Stimulated activated CD8-positive, alpha-beta memory T cell treated with anti-CD3 and anti-CD28 coated beads, Interleukin-2, amount 100 ng/mL, for 48 hours (primary cell): ENCODE data around the gene DUSP18.
A peak's percentile ranks its signal among the peaks of the same experiment; 100 is the strongest.
"Not testable (repeated sequence)": the region's sequence is repeated elsewhere in the genome, so short reads cannot be mapped to it uniquely, and the experiment has no call there.

Source experiments
- DNase-seq, 2 donors: peaks; one replicate each; pipeline ENCODE4 v3.0.0-alpha.2; 2020; ENCODE audit warnings: low read depth in 2 of 2

The DUSP18 gene

GRCh38 chr22:30679895-30680690, 12.4 kb upstream of the DUSP18 start:
- DNase-seq, result not testable (repeated sequence)

DNA sequence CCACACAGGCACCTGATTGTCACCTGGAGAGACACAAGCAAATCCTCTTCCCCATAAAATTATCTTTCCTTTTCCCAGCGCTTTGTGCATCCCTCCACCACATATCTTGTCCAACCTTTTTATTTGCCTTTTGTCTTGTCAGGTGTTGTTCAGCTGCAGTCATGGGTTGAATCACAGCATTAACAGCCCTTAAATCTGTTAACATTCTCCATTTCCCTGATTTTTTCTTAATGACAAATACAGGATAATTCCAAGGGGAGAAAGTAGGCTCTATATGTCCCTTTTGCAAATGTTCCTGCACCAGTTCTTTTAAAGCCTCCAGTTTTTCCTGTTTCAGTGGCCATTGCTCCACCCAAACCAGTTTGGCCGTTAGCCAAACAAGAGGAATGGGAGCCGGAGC, 8.9 kb upstream of the DUSP18 start:
- not testable (repeated sequence) for DNase-seq

- no peak for DNase-seq
Measured at GRCh38 chr22:30675436-30675835, 7.8 kb upstream of the DUSP18 start.

- DNase-seq, result no peak
Measured at GRCh38 chr22:30674482-30674881, 6.8 kb upstream of the DUSP18 start.

GRCh38 chr22:30673136-30673535, 5.5 kb upstream of the DUSP18 start:
- DNase-seq, result no peak

DNA sequence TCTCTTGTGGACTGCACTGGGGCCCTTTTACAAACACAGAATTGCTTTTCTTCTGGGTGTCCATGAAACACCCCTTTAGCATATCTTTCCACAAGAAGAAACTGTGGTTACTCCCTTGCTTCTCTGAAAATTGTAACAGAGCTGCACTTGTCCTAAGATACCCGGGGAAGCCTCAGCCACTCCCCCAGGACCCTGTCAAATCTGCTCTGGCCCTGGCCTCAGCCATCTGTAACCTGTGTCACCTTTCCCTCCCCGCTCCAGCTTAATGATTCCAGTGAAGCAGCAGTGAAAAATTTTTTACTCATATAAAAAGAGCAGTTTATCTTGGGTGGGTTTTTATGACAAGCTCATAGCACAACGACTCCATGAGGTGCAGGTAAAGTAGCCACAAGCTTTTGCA, 3.4 kb upstream of the DUSP18 start:
- no peak for DNase-seq

GRCh38 chr22:30668386-30668710, 673 bp upstream of the DUSP18 start:
- no peak for DNase-seq

DNA sequence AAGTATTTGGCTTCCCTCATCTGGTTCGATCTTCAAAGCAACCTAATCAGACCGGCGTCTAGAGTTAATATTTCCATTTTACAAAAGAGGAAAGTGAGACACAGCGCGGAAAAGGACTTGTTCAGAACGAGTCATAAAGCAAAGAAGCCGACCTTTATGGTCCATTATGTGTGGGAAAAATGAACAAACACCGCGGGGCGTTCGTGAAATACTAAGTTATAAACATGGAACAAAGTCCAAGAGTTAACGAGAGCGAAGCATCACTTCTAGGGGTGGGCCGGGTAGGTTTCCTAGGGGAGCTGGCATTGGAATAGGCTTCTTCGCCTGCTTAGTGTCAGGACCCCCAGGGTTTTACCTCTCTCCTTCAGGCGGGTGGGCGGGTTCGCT, 575 bp downstream of the DUSP18 start:
- no peak for DNase-seq

DNA sequence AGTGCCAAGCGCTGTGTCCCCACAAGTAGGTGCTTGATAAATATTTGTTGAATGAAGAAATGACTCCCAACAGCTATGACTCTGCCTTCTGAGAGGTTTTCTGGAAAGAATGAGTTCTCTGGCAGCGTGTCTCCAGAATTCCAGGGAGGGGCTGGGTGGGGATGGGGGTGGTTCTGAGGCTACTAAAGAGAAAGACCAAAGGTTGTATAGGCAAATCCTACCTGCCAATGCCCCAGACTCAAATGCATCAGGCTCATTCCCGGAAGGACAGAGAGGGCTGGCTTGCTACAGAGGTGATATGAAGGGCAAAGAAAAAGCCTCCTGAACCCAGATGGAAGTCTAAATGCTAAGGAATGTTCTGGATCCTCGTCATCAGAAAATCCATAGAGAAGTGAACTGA, 1.9 kb downstream of the DUSP18 start:
- DNase-seq, result no peak

DNA sequence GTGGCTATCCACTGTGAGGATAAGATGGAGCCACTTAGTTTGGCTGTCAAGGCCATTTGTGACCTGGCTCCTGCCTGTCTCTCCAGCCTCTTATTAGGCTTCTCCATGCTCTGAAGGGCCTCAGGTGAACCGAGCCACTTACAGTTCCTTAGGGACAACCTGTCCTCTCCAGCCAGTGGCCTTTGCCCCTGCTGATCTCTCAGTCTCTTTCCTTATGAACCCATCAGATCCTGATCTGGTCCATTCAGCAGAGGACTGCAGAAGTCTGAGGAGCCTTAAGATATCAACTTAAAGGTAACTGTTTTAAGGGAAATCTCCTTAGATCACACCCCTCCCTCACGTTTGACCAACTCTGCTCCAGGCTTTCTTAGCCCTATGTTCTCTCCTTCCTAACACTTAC, 2.4 kb downstream of the DUSP18 start:
- DNase-seq, result no peak

GRCh38 chr22:30664798-30665197, 2.9 kb downstream of the DUSP18 start:
- no peak for DNase-seq

DNA sequence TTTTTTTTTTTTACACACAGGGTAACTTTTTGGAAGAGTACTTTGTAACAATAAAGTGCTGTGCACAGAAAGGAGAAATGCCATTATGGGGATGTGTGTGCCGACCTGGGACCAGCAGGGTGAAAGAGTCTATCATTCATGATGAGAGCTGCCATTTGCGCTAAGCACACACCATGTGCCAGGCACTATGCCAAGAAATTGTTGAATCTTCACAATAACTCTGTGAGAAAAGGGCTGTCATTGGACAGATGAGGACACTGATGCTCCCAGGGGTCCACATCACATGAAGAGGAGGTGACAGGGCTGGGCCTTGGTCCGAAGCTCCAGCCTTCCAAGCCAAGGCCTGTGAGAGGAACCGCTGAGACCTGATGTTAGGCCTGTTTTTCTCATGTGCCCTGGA, 5.6 kb downstream of the DUSP18 start:
- no peak for DNase-seq

DNA sequence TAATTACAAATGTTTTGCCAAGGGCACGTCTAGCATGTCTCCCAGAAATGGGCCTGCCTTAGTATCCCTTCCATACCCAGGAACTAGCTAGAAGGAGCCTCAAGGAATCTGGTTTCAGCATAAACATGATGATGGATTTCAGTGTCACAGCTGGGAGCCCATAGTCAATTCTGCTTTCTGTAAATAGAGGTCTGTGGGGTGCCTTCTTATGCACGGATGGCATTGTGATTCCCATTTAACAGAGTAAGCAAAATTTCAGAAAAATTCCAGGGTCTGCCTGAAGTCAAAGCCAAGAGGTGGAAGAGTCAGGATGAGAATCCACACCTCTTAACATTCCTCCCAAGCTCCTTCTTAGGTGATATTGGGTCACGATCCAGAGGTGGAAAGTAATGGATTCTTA, 12.1 kb downstream of the DUSP18 start:
- DNase-seq, result no peak

- no peak for DNase-seq
Measured at GRCh38 chr22:30654361-30654760, 13.3 kb downstream of the DUSP18 start.

GRCh38 chr22:30652852-30653251, 14.8 kb downstream of the DUSP18 start:
- no peak for DNase-seq

- no peak for DNase-seq
Measured at GRCh38 chr22:30650508-30651116, 17.1 kb downstream of the DUSP18 start.

DNA sequence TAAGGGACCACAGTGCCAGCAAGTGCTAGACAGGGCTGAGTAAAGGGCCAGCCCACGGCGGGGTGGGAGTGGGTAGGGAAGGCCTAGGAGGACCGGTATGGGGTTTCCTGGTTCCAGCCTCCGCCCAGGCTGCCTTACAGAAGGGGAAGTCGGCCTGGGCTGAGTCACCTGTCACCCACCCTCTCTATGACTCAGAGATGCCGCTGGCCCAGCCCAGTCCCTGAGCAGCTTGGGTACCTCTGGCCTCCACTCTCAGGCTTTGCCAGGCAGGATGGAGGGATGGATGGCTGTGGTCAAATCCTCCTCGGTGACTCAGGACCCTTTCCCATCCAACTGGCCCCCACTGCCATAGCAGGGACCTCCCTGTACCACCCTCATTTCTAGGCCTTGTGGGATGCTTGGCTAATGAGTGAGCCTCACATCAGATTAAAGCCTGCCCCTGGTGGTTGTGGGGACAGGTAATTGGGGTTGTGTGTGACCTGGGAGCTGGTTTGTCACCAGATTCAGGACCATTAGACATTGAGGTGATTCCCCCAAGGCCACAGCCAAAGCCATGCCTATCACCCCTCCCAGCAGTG, 18.2 kb downstream of the DUSP18 start:
- DNase-seq, result peak; percentile 81 to 82

DNA sequence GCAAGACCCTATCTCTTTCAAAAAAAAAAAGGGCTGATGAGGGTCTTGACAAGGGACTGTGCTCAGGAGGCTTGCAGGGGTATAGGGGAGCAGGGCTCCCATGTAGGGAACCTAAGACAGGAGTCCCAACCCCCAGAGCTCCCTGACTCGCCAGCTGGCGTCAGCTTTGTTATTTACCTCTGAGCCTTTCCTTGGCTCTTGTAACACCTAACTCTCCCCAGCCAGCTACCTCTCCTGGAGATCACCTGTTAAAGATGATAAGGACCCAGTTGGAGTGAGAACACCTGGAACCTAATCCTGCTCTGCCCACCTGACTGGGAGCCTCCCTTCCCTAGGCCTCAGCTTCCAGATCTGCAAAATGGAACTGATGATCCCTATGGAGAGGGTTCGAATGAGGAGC, 18.9 kb downstream of the DUSP18 start:
- DNase-seq, result no peak

GRCh38 chr22:30647536-30647935, 20.1 kb downstream of the DUSP18 start:
- no peak for DNase-seq

GRCh38 chr22:30646518-30647160, 21.0 kb downstream of the DUSP18 start:
- DNase-seq, result no peak

GRCh38 chr22:30643055-30643875, 24.4 kb downstream of the DUSP18 start:
- DNase-seq, result no peak

DNA sequence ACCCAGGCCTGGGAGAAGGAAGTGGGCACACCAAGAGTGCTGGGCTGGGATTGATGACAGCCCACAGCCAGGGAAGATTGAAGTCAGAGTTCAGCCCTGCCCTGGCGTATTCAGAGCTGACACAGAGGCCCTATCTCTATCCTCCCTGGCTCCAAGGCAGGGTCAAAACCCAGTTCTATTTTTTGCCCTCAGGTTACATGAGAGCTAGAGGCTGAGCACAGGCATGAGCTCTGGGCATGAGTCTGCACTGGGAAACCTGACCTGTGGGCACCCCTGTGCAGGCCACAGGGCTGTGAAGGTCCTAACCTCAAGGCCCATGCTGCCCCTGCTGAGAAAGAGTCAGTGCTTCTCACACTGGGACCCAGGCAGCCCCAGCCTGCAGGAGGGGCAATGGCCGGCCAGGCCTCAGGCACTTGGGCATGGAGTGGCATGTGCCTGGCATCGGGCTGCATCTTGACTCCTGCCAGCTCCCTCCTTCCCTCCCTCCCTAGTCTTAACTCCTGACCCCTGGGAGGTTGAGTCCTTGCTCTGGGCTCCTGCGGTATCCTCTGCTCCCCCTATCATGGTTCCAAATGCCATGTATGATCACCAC, 26.7 kb downstream of the DUSP18 start:
- DNase-seq, result no peak
